AG09319 (cell line): ENCODE measurements around the gene SMARCE1.

Experiments
- DNase-seq: peaks from one replicate; pipeline ENCODE4 v3.0.0-alpha.2; 2010; ENCODE audit warnings: low read depth; ENCODE audit errors: extremely low read depth
- CTCF ChIP-seq: IDR thresholded peaks from 2 replicates; pipeline ENCODE4 v1.5.1; 2011; ENCODE audit warnings: low read depth, mild to moderate bottlenecking, inconsistent platforms, low read length, moderate library complexity

The SMARCE1 gene

GRCh38 chr17:40617678-40618240 lies 29.9 kb downstream of the SMARCE1 start:
- peak; percentile 12 for DNase-seq
- TF ChIP-seq CTCF, result no peak

GRCh38 chr17:40616592-40616991 lies 31.0 kb downstream of the SMARCE1 start:
- no peak for TF ChIP-seq CTCF
- DNase-seq, result no peak

GRCh38 chr17:40615841-40616476 lies 31.7 kb downstream of the SMARCE1 start:
- TF ChIP-seq CTCF, result no peak
- no peak for DNase-seq

- no peak for DNase-seq
- TF ChIP-seq CTCF, result peak; percentile 33
Observed at GRCh38 chr17:40615068-40615840, 32.4 kb downstream of the SMARCE1 start.

- no peak for DNase-seq
- no peak for TF ChIP-seq CTCF
Observed at GRCh38 chr17:40614431-40615067, 33.1 kb downstream of the SMARCE1 start.

GRCh38 chr17:40613467-40614154 lies 34.0 kb downstream of the SMARCE1 start:
- TF ChIP-seq CTCF, result no peak
- DNase-seq, result no peak
